ENCODE measurements around the gene C22orf23. TPM values are rescaled to one million over a fixed set of nuclear protein-coding genes. Genes with fewer than 3 reads are reported as not detected.
A peak's percentile ranks its signal among the peaks of the same experiment; 100 is the strongest.

Gene C22orf23
- total and polyA plus RNA-seq, 2 of the 13 experiments (the other 11 are each of a cell fraction or from before 2014, with no cell fraction given) = 0.21 to 0.24 TPM

- TF ChIP-seq, protein P1, sequence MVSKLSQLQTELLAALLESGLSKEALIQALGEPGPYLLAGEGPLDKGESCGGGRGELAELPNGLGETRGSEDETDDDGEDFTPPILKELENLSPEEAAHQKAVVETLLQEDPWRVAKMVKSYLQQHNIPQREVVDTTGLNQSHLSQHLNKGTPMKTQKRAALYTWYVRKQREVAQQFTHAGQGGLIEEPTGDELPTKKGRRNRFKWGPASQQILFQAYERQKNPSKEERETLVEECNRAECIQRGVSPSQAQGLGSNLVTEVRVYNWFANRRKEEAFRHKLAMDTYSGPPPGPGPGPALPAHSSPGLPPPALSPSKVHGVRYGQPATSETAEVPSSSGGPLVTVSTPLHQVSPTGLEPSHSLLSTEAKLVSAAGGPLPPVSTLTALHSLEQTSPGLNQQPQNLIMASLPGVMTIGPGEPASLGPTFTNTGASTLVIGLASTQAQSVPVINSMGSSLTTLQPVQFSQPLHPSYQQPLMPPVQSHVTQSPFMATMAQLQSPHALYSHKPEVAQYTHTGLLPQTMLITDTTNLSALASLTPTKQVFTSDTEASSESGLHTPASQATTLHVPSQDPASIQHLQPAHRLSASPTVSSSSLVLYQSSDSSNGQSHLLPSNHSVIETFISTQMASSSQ (IDR thresholded peaks at IDR 0.05; ENCODE audit: low read depth) = no peak
- TF ChIP-seq, protein P1 (CRISPR knock-in tag; IDR thresholded peaks at IDR 0.05; ENCODE audit: borderline replicate concordance) = no peak
- TF ChIP-seq ZMYM2 (CRISPR knock-in tag; IDR thresholded peaks at IDR 0.05) (no peak), MAFG (CRISPR knock-in tag; IDR thresholded peaks at IDR 0.05) (no peak), SMC3 (IDR thresholded peaks at IDR 0.05; ENCODE audit: low read length) (no peak), ZNF331 (CRISPR knock-in tag; IDR thresholded peaks at IDR 0.05) (peak; percentile 35; the same call in 1 of the 2 replicates), ZNF816 (CRISPR knock-in tag; IDR thresholded peaks at IDR 0.05; ENCODE audit: borderline replicate concordance) (no peak), PRDM10 (CRISPR knock-in tag; IDR thresholded peaks at IDR 0.05; ENCODE audit: low read depth) (no peak), ARNT (IDR thresholded peaks at IDR 0.05) (no peak), TBP (CRISPR knock-in tag; IDR thresholded peaks at IDR 0.05) (no peak), ATF1 (CRISPR knock-in tag; IDR thresholded peaks at IDR 0.05) (peak; percentile 44; the same call in 1 of the 2 replicates), ZNF205 (CRISPR knock-in tag; IDR thresholded peaks at IDR 0.05) (no peak), CENPBD1 (CRISPR knock-in tag; IDR thresholded peaks at IDR 0.05; ENCODE audit: borderline replicate concordance, low read depth) (no peak), CREM (IDR thresholded peaks at IDR 0.05) (peak; percentile 68), CREM (CRISPR knock-in tag; IDR thresholded peaks at IDR 0.05) (no peak), TGIF2 (CRISPR knock-in tag; IDR thresholded peaks at IDR 0.05) (no peak)
- TF ChIP-seq, protein P2, sequence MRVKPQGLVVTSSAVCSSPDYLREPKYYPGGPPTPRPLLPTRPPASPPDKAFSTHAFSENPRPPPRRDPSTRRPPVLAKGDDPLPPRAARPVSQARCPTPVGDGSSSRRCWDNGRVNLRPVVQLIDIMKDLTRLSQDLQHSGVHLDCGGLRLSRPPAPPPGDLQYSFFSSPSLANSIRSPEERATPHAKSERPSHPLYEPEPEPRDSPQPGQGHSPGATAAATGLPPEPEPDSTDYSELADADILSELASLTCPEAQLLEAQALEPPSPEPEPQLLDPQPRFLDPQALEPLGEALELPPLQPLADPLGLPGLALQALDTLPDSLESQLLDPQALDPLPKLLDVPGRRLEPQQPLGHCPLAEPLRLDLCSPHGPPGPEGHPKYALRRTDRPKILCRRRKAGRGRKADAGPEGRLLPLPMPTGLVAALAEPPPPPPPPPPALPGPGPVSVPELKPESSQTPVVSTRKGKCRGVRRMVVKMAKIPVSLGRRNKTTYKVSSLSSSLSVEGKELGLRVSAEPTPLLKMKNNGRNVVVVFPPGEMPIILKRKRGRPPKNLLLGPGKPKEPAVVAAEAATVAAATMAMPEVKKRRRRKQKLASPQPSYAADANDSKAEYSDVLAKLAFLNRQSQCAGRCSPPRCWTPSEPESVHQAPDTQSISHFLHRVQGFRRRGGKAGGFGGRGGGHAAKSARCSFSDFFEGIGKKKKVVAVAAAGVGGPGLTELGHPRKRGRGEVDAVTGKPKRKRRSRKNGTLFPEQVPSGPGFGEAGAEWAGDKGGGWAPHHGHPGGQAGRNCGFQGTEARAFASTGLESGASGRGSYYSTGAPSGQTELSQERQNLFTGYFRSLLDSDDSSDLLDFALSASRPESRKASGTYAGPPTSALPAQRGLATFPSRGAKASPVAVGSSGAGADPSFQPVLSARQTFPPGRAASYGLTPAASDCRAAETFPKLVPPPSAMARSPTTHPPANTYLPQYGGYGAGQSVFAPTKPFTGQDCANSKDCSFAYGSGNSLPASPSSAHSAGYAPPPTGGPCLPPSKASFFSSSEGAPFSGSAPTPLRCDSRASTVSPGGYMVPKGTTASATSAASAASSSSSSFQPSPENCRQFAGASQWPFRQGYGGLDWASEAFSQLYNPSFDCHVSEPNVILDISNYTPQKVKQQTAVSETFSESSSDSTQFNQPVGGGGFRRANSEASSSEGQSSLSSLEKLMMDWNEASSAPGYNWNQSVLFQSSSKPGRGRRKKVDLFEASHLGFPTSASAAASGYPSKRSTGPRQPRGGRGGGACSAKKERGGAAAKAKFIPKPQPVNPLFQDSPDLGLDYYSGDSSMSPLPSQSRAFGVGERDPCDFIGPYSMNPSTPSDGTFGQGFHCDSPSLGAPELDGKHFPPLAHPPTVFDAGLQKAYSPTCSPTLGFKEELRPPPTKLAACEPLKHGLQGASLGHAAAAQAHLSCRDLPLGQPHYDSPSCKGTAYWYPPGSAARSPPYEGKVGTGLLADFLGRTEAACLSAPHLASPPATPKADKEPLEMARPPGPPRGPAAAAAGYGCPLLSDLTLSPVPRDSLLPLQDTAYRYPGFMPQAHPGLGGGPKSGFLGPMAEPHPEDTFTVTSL (CRISPR knock-in tag; IDR thresholded peaks at IDR 0.05; ENCODE audit: borderline replicate concordance) = no peak
Observed at GRCh38 chr22:37953437-37954179, at the start of gene C22orf23, which contains the start of gene POLR2F (continued).

Measured in HepG2 (cell line).